Astrocyte (in vitro differentiated cells and primary cell): ENCODE measurements around the gene FNDC3A. TPM values are rescaled to one million over a fixed set of nuclear protein-coding genes. Genes with fewer than 3 reads are reported as not detected.

Experiments
- DNase-seq: peaks from one replicate; pipeline ENCODE4 v3.0.0-alpha.2; 2010; ENCODE audit warnings: low read depth
- FAIRE-seq: peaks from 2 replicates; lab custom pipeline; 2011; peaks lifted over from hg19 to GRCh38; lab: Jason Lieb, UNC
- H2AFZ ChIP-seq: 2 replicates; pipeline ENCODE4 v1.6.0; 2012; ENCODE audit warnings: low read depth, low read length, inconsistent platforms
- H3K27ac ChIP-seq: 2 replicates; pipeline ENCODE4 v1.5.1; 2011; ENCODE audit warnings: low read depth, low read length, inconsistent platforms
- H3K27me3 ChIP-seq: 2 replicates; pipeline ENCODE4 v1.6.0; 2011; ENCODE audit warnings: low read length, inconsistent platforms; ENCODE audit not compliant: insufficient read depth
- H3K36me3 ChIP-seq: 2 replicates; pipeline ENCODE4 v1.5.1; 2011; ENCODE audit warnings: low read length, inconsistent platforms; ENCODE audit not compliant: insufficient read depth
- H3K4me1 ChIP-seq: 2 replicates; pipeline ENCODE4 v1.5.1; 2011; ENCODE audit warnings: low read length, inconsistent platforms; ENCODE audit not compliant: insufficient read depth
- H3K4me2 ChIP-seq: 2 replicates; pipeline ENCODE4 v1.6.0; 2012; ENCODE audit warnings: low read length, inconsistent platforms
- H3K4me3 ChIP-seq: 2 replicates; pipeline ENCODE4 v1.5.1; 2011; ENCODE audit warnings: low read depth, mild to moderate bottlenecking, low read length, inconsistent platforms; ENCODE audit not compliant: insufficient read depth
- H3K79me2 ChIP-seq: 2 replicates; pipeline ENCODE4 v1.6.0; 2012; ENCODE audit warnings: mild to moderate bottlenecking, low read length, inconsistent platforms; ENCODE audit not compliant: insufficient read depth
- H3K9ac ChIP-seq: 2 replicates; pipeline ENCODE4 v1.6.0; 2012; ENCODE audit warnings: mild to moderate bottlenecking, low read length, inconsistent platforms
- H3K9me3 ChIP-seq: 2 replicates; pipeline ENCODE4 v1.5.1; 2012; ENCODE audit warnings: low read depth, mild to moderate bottlenecking, low read length, inconsistent platforms; ENCODE audit not compliant: insufficient read depth
- H4K20me1 ChIP-seq: 2 replicates; pipeline ENCODE4 v1.6.0; 2012; ENCODE audit warnings: low read length, inconsistent platforms; ENCODE audit not compliant: insufficient read depth
- H3K27ac Mint-ChIP-seq: one replicate; pipeline ENCODE4 v1.8.0; 2021; ENCODE audit warnings: mild to moderate bottlenecking, mixed read lengths; ENCODE audit not compliant: unreplicated experiment
- H3K27me3 Mint-ChIP-seq: one replicate; pipeline ENCODE4 v1.8.0; 2021; ENCODE audit warnings: low read depth, mixed read lengths; ENCODE audit not compliant: unreplicated experiment
- H3K36me3 Mint-ChIP-seq: one replicate; pipeline ENCODE4 v1.8.0; 2021; ENCODE audit warnings: low read depth, mixed read lengths; ENCODE audit not compliant: unreplicated experiment
- H3K4me1 Mint-ChIP-seq: one replicate; pipeline ENCODE4 v1.8.0; 2021; ENCODE audit warnings: low read depth, mixed read lengths; ENCODE audit not compliant: unreplicated experiment
- H3K4me3 Mint-ChIP-seq: one replicate; pipeline ENCODE4 v1.8.0; 2021; ENCODE audit warnings: mild to moderate bottlenecking, moderate library complexity, mixed read lengths; ENCODE audit not compliant: unreplicated experiment
- H3K9me3 Mint-ChIP-seq: one replicate; pipeline ENCODE4 v1.8.0; 2021; ENCODE audit warnings: mild to moderate bottlenecking, mixed read lengths; ENCODE audit not compliant: unreplicated experiment
- EZH2 ChIP-seq: IDR thresholded peaks from 2 replicates; pipeline ENCODE4 v1.6.1; 2012; ENCODE audit warnings: mild to moderate bottlenecking, low read length, inconsistent platforms; ENCODE audit not compliant: insufficient read depth
- total RNA-seq: library from RNA; stranded (reverse); gene quantifications from 2 replicates; pipeline ENCODE4 v1.2.1, GENCODE V29; 2021
- TF ChIP-seq, protein P1 (sequence below): IDR thresholded peaks from 2 replicates; pipeline ENCODE4 v1.5.1; 2011; ENCODE audit warnings: low read depth, mild to moderate bottlenecking, inconsistent platforms, low read length, moderate library complexity; ENCODE audit not compliant: insufficient read depth

The FNDC3A gene
- total RNA-seq, 1 donor from 2014 or later: 82.6 TPM

DNA sequence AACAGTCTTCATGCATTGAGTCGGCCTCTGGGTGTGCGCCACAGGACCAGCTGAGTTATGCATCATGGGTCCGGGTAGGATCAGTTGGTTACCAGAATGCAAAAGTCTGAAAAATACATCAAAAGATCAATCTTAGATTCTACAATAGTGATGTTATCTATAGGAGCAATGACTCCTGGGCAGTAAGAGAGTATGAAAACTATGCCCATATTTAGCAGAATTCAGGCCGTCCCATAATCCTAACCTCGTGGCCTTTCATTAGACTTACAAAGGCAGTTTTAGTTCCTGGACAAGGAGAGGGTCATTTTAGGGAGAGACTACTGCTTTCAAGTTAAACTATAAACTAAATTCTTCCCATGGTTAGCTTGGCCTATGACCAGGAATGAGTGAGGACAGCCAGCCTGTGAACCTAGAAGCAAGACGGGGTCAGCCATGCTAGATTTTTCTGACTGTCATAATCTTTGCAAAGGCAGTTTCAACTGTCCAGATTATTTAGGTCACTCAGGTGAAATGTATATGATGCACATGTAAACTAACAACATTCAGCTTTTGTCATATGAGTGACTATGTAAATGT, 260.2 kb downstream of the FNDC3A start:
- no peak for DNase-seq
- Histone ChIP-seq H3K36me3 (no peaks in the 10 kb centered on the region), H3K4me1 (no peaks in the 10 kb centered on the region), H2AFZ (no peak overlapping the region), H3K27me3 (peaks cover 3% of the 10 kb centered on the region), H3K9ac (no peak overlapping the region), H3K4me3 (no peak overlapping the region), H4K20me1 (no peaks in the 10 kb centered on the region), H3K4me2 (no peak overlapping the region), H3K9me3 (no peaks in the 10 kb centered on the region), H3K79me2 (no peaks in the 10 kb centered on the region), H3K27ac (no peak overlapping the region)
- FAIRE-seq: no peak
- H3K27ac Mint-ChIP-seq: no peak overlapping the region
- TF ChIP-seq, protein P1, sequence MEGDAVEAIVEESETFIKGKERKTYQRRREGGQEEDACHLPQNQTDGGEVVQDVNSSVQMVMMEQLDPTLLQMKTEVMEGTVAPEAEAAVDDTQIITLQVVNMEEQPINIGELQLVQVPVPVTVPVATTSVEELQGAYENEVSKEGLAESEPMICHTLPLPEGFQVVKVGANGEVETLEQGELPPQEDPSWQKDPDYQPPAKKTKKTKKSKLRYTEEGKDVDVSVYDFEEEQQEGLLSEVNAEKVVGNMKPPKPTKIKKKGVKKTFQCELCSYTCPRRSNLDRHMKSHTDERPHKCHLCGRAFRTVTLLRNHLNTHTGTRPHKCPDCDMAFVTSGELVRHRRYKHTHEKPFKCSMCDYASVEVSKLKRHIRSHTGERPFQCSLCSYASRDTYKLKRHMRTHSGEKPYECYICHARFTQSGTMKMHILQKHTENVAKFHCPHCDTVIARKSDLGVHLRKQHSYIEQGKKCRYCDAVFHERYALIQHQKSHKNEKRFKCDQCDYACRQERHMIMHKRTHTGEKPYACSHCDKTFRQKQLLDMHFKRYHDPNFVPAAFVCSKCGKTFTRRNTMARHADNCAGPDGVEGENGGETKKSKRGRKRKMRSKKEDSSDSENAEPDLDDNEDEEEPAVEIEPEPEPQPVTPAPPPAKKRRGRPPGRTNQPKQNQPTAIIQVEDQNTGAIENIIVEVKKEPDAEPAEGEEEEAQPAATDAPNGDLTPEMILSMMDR: no peak
- TF ChIP-seq EZH2: no peak
- H3K4me1 Mint-ChIP-seq: peaks cover 7% of the 10 kb centered on the region
- H3K9me3 Mint-ChIP-seq: no peaks in the 10 kb centered on the region
- H3K27me3 Mint-ChIP-seq: no peaks in the 10 kb centered on the region
- H3K36me3 Mint-ChIP-seq: no peaks in the 10 kb centered on the region
- no peak overlapping the region for H3K4me3 Mint-ChIP-seq

GRCh38 chr13:49238621-49239020, 262.9 kb downstream of the FNDC3A start:
- Histone ChIP-seq H4K20me1 (no peaks in the 10 kb centered on the region), H3K9ac (no peak overlapping the region), H3K4me3 (no peak overlapping the region), H3K27ac (no peak overlapping the region), H3K9me3 (no peaks in the 10 kb centered on the region), H3K4me2 (no peak overlapping the region), H3K4me1 (no peaks in the 10 kb centered on the region), H3K27me3 (peaks cover 3% of the 10 kb centered on the region), H3K79me2 (no peaks in the 10 kb centered on the region), H3K36me3 (no peaks in the 10 kb centered on the region), H2AFZ (no peak overlapping the region)
- Mint-ChIP-seq H3K4me1 (peaks cover 7% of the 10 kb centered on the region), H3K4me3 (no peak overlapping the region), H3K27ac (no peak overlapping the region), H3K27me3 (no peaks in the 10 kb centered on the region), H3K9me3 (peaks cover 3% of the 10 kb centered on the region), H3K36me3 (no peaks in the 10 kb centered on the region)
- DNase-seq (no peak), FAIRE-seq (no peak)
- TF ChIP-seq, protein P1: no peak
- TF ChIP-seq EZH2: no peak

DNA sequence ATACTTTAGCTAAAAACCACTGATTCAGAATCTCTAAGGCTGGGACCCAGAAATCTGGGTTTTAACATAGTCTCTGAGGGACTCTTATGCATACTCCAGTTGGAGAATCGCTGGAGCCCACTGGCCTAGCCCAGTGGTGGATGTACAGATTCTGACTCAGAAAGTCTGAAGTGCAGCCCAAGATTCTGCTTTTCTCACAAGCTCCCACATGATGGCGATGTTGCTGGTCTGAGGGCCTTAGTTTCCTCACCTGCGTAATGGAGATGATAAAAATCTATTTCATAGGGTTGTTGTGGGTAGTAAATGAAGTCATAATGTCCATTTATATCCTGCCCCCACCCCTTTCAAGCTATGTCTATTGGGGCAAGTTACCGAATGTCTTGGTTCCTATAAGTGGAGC, 264.3 kb downstream of the FNDC3A start:
- Histone ChIP-seq H3K36me3 (no peaks in the 10 kb centered on the region), H4K20me1 (no peaks in the 10 kb centered on the region), H3K4me1 (no peaks in the 10 kb centered on the region), H3K4me3 (no peak overlapping the region), H3K27me3 (no peaks in the 10 kb centered on the region), H2AFZ (no peak overlapping the region), H3K4me2 (no peak overlapping the region), H3K9ac (no peak overlapping the region), H3K27ac (no peak overlapping the region), H3K79me2 (no peaks in the 10 kb centered on the region), H3K9me3 (no peaks in the 10 kb centered on the region)
- H3K36me3 Mint-ChIP-seq: no peaks in the 10 kb centered on the region
- no peaks in the 10 kb centered on the region for H3K27me3 Mint-ChIP-seq
- H3K4me1 Mint-ChIP-seq: peaks cover 18% of the 10 kb centered on the region
- H3K27ac Mint-ChIP-seq: no peak overlapping the region
- DNase-seq (peak; percentile 23), FAIRE-seq (no peak)
- peaks cover 3% of the 10 kb centered on the region for H3K9me3 Mint-ChIP-seq
- H3K4me3 Mint-ChIP-seq: no peak overlapping the region
- TF ChIP-seq, protein P1: peak; percentile 62
- no peak for TF ChIP-seq EZH2
